CD14-positive monocyte (primary cell): ENCODE results near the gene SIRPB2. TPM values are rescaled to one million over a fixed set of nuclear protein-coding genes. Genes with fewer than 3 reads are reported as not detected.

ENCODE experiments used
- DNase-seq, 3 donors: peaks; one replicate each; pipeline ENCODE4 v3.0.0-alpha.2; 2011 to 2022
- H2AFZ ChIP-seq: 2 replicates; pipeline ENCODE4 v1.6.0; 2012; ENCODE audit warnings: mild to moderate bottlenecking, low read depth, low read length, inconsistent platforms; ENCODE audit not compliant: insufficient read depth, poor library complexity, severe bottlenecking
- H3K27ac ChIP-seq, 2 donors: 1 replicate in 1 of 2; 2 replicates in 1 of 2; pipeline ENCODE4 v1.5.1; 2012 to 2013; ENCODE audit warnings: low read length in 2 of 2, control low read depth in 1 of 2, inconsistent platforms in 1 of 2, low read depth in 1 of 2, mild to moderate bottlenecking in 1 of 2
- H3K27me3 ChIP-seq, 2 donors: one replicate each; pipeline versions ENCODE4 v1.6.0 to v1.6.1; 2011 to 2013; ENCODE audit warnings: low read length in 2 of 2; ENCODE audit not compliant: control insufficient read depth in 2 of 2, insufficient read depth in 2 of 2
- H3K36me3 ChIP-seq, 2 donors: replicated peaks in 1 of 2; 1 replicate in 1 of 2; 2 replicates in 1 of 2; pipeline versions ENCODE4 v1.5.1 to v1.6.1; 2012 to 2013; ENCODE audit warnings: low read length in 2 of 2, control low read depth in 1 of 2, inconsistent platforms in 1 of 2, mild to moderate bottlenecking in 1 of 2; ENCODE audit not compliant: insufficient read depth in 2 of 2, control insufficient read depth in 1 of 2
- H3K4me1 ChIP-seq, 2 donors: 1 replicate in 1 of 2; 2 replicates in 1 of 2; pipeline versions ENCODE4 v1.5.1 to v1.6.1; 2012 to 2013; ENCODE audit warnings: low read length in 2 of 2, control low read depth in 1 of 2, inconsistent platforms in 1 of 2, mild to moderate bottlenecking in 1 of 2, moderate library complexity in 1 of 2; ENCODE audit not compliant: insufficient read depth in 2 of 2, control insufficient read depth in 1 of 2
- H3K4me2 ChIP-seq: replicated peaks from 2 replicates; pipeline ENCODE3; 2012; ENCODE audit warnings: low read length, moderate library complexity, mild to moderate bottlenecking; ENCODE audit not compliant: poor library complexity, severe bottlenecking; ENCODE audit errors: extremely low read depth
- H3K4me3 ChIP-seq, 3 experiments: fragments of 200-600 bp in 1 of 3; sonication (generic) in 1 of 3; replicated peaks in 1 of 3; 1 replicate in 2 of 3; 2 replicates in 1 of 3; pipeline ENCODE4 v1.5.1; 2011 to 2013; ENCODE audit warnings: low read length in 3 of 3, mild to moderate bottlenecking in 3 of 3, control low read depth in 2 of 3, low read depth in 2 of 3, inconsistent platforms in 1 of 3, moderate library complexity in 1 of 3
- H3K79me2 ChIP-seq: 2 replicates; pipeline ENCODE4 v1.6.0; 2012; ENCODE audit warnings: mild to moderate bottlenecking, control low read depth, inconsistent platforms, low read length, moderate library complexity; ENCODE audit not compliant: insufficient read depth
- H3K9ac ChIP-seq: 2 replicates; pipeline ENCODE4 v1.6.0; 2017; ENCODE audit warnings: low read length, mild to moderate bottlenecking; ENCODE audit not compliant: insufficient read depth, poor library complexity, severe bottlenecking
- H3K9me3 ChIP-seq, 2 donors: replicated peaks in 1 of 2; 1 replicate in 1 of 2; 2 replicates in 1 of 2; pipeline versions ENCODE4 v1.5.1 to v1.6.1; 2012 to 2013; ENCODE audit warnings: low read length in 2 of 2, control low read depth in 1 of 2; ENCODE audit not compliant: control insufficient read depth in 1 of 2, insufficient read depth in 1 of 2
- H4K20me1 ChIP-seq: 2 replicates; pipeline ENCODE4 v1.6.0; 2012; ENCODE audit warnings: mild to moderate bottlenecking, low read length, control low read depth, moderate library complexity; ENCODE audit not compliant: insufficient read depth
- H3K27ac Mint-ChIP-seq, 7 donors: one replicate each; pipeline ENCODE4 v1.8.0; 2020; ENCODE audit warnings: mild to moderate bottlenecking in 7 of 7, mixed read lengths in 7 of 7, moderate library complexity in 6 of 7, inconsistent platforms in 2 of 7
- H3K27me3 Mint-ChIP-seq, 3 donors: one replicate each; pipeline ENCODE4 v1.8.0; 2021 to 2022; ENCODE audit warnings: low read depth in 3 of 3, mild to moderate bottlenecking in 3 of 3, mixed read lengths in 3 of 3, moderate library complexity in 3 of 3, inconsistent platforms in 1 of 3
- H3K36me3 Mint-ChIP-seq, 2 donors: one replicate each; pipeline ENCODE4 v1.8.0; 2020; ENCODE audit warnings: mixed read lengths in 2 of 2, inconsistent platforms in 1 of 2, mild to moderate bottlenecking in 1 of 2
- H3K4me1 Mint-ChIP-seq: one replicate; pipeline ENCODE4 v1.8.0; 2020; ENCODE audit warnings: mild to moderate bottlenecking, mixed read lengths
- H3K4me3 Mint-ChIP-seq, 2 donors: one replicate each; pipeline ENCODE4 v1.8.0; 2020; ENCODE audit warnings: mild to moderate bottlenecking in 2 of 2, mixed read lengths in 2 of 2, moderate library complexity in 1 of 2
- H3K9me3 Mint-ChIP-seq, 7 donors: one replicate each; pipeline ENCODE4 v1.8.0; 2020 to 2022; ENCODE audit warnings: mixed read lengths in 7 of 7, mild to moderate bottlenecking in 6 of 7, moderate library complexity in 6 of 7, inconsistent platforms in 2 of 7
- WGBS: methylation state at CpG from one replicate; pipeline ENCODE4 v1.1.5; 2013; ENCODE audit warnings: missing lambda C conversion rate; ENCODE audit not compliant: insufficient coverage; 5-methylcytosine and 5-hydroxymethylcytosine counted together
- intact Hi-C, 2 donors: fragments of 100-400 bp; cut with micrococcal nuclease; formaldehyde crosslinking; loops; one replicate each; pipeline versions ENCODE4 v1.15.0 to v1.15.1; 2023
- polyA plus RNA-seq, 3 donors: library from polyadenylated mRNA; depleted of rRNA in 1 of 3; unstranded in 2 of 3; stranded (reverse) in 1 of 3; fragments of 300-500 nt in 2 of 3; fragments of >200 nt in 1 of 3; fragmentation: Illumina TruSeq in 2 of 3; gene quantifications; 1 replicate in 2 of 3; 2 replicates in 1 of 3; pipeline ENCODE4 v1.2.3, GENCODE V29; 2012 to 2021
- TF ChIP-seq, protein P1 (sequence below): fragments of 200-600 bp; IDR thresholded peaks from one replicate; pipeline ENCODE4 v1.8.0; 2022; ENCODE audit warnings: antibody characterized with exemption, mild to moderate bottlenecking

The SIRPB2 gene
- polyA plus RNA-seq, 3 donors: 81.5 to 174 (median 92.8) TPM

- H3K79me2 ChIP-seq: peaks cover 5% of the 10 kb centered on the region
- no peak overlapping the region for H3K9ac ChIP-seq
- H3K4me1 ChIP-seq: no peaks in the 10 kb centered on the region
- H3K4me1 Mint-ChIP-seq: no peaks in the 10 kb centered on the region
- no peaks in the 10 kb centered on the region for H3K27me3 ChIP-seq
- H3K27ac Mint-ChIP-seq: peak overlapping the region in 1 of 7 donors; percentile 40
- H3K9me3 ChIP-seq: no peaks in the 10 kb centered on the region
- H3K9me3 Mint-ChIP-seq: peaks cover 0 to 1% (median 0%) of the 10 kb centered on the region in 7 donors
- peaks cover 98% of the 10 kb centered on the region for H4K20me1 ChIP-seq
- no peak overlapping the region for H3K27ac ChIP-seq
- intact Hi-C loops: no loop called here
- 82% methylated on average over 3 of the region's 4 CpGs for WGBS
- no peak overlapping the region for H3K4me3 Mint-ChIP-seq
- TF ChIP-seq, protein P1, sequence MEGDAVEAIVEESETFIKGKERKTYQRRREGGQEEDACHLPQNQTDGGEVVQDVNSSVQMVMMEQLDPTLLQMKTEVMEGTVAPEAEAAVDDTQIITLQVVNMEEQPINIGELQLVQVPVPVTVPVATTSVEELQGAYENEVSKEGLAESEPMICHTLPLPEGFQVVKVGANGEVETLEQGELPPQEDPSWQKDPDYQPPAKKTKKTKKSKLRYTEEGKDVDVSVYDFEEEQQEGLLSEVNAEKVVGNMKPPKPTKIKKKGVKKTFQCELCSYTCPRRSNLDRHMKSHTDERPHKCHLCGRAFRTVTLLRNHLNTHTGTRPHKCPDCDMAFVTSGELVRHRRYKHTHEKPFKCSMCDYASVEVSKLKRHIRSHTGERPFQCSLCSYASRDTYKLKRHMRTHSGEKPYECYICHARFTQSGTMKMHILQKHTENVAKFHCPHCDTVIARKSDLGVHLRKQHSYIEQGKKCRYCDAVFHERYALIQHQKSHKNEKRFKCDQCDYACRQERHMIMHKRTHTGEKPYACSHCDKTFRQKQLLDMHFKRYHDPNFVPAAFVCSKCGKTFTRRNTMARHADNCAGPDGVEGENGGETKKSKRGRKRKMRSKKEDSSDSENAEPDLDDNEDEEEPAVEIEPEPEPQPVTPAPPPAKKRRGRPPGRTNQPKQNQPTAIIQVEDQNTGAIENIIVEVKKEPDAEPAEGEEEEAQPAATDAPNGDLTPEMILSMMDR: no peak
- peaks cover 94 to 100% of the 10 kb centered on the region in 2 donors for H3K36me3 Mint-ChIP-seq
- H3K36me3 ChIP-seq: peaks cover 100% of the 10 kb centered on the region in 2 donors
- no peak overlapping the region for H3K4me3 ChIP-seq
- H3K4me2 ChIP-seq: no peak overlapping the region
- H3K27me3 Mint-ChIP-seq: no peaks in the 10 kb centered on the region
- no peak for DNase-seq
- no peak overlapping the region for H2AFZ ChIP-seq
These were observed 43.1 kb downstream of the SIRPB2 start for GRCh38 chr20:1448081-1448620.

DNA sequence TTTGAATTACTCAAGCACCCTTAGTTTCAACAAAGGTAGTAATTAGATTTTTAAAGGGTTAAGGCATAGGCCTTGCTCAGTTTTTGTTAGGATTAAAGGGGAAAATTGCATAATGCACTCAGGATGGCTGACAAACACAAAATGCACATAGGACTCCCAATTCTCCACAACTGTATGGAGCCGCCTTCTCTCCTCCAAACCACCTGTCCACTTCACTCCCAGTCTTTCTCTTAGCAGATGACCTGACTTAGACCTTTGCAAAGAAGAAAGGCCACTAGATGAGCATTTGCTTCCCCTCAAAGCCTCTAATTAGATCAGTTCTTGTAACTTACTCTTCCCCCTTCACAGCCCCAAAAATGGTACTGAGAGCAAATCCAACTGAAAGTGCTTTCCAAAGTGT is 44.7 kb downstream of the SIRPB2 start:
- Histone ChIP-seq H3K9ac (no peak overlapping the region), H3K27ac (no peak overlapping the region), H3K4me3 (no peak overlapping the region), H3K4me1 (no peaks in the 10 kb centered on the region), H4K20me1 (peaks cover 98% of the 10 kb centered on the region), H3K9me3 (no peaks in the 10 kb centered on the region), H3K79me2 (peaks cover 5% of the 10 kb centered on the region), H2AFZ (no peak overlapping the region), H3K4me2 (no peak overlapping the region), H3K36me3 (peaks cover 100% of the 10 kb centered on the region in 2 donors), H3K27me3 (no peaks in the 10 kb centered on the region)
- intact Hi-C loops: no loop called here
- H3K4me3 Mint-ChIP-seq: no peak overlapping the region
- H3K27ac Mint-ChIP-seq: peak overlapping the region in 2 of 7 donors; percentile 10 to 47
- no peaks in the 10 kb centered on the region for H3K4me1 Mint-ChIP-seq
- DNase-seq: no peak
- H3K27me3 Mint-ChIP-seq: no peaks in the 10 kb centered on the region
- H3K9me3 Mint-ChIP-seq: peaks cover 0 to 1% (median 0%) of the 10 kb centered on the region in 7 donors
- 100% methylated on average over 1 of the region's 1 CpG for WGBS
- peaks cover 94 to 100% of the 10 kb centered on the region in 2 donors for H3K36me3 Mint-ChIP-seq
- TF ChIP-seq, protein P1: no peak
